Progenitor cell of endocrine pancreas (in vitro differentiated cells): ENCODE results near the gene RNU5B-1. TPM values are rescaled to one million over a fixed set of nuclear protein-coding genes. Genes with fewer than 3 reads are reported as not detected.
A peak's percentile ranks its signal among the peaks of the same experiment; 100 is the strongest.

Experiments used
- DNase-seq: peaks from one replicate; pipeline ENCODE4 v3.0.0; 2021; ENCODE audit warnings: low spot score; ENCODE audit not compliant: unreplicated experiment
- H3K27ac Mint-ChIP-seq: 2 replicates; pipeline ENCODE4 v1.8.0; 2021; ENCODE audit warnings: mild to moderate bottlenecking, moderate library complexity, mixed read lengths
- H3K27me3 Mint-ChIP-seq: 2 replicates; pipeline ENCODE4 v1.8.0; 2021; ENCODE audit warnings: mixed read lengths
- H3K36me3 Mint-ChIP-seq: 2 replicates; pipeline ENCODE4 v1.8.0; 2022; ENCODE audit warnings: mixed read lengths; ENCODE audit not compliant: insufficient read depth
- H3K4me1 Mint-ChIP-seq: 2 replicates; pipeline ENCODE4 v1.8.0; 2021; ENCODE audit warnings: low read depth, mixed read lengths
- H3K4me3 Mint-ChIP-seq: 2 replicates; pipeline ENCODE4 v1.8.0; 2021; ENCODE audit warnings: low read depth, mild to moderate bottlenecking, moderate library complexity, mixed read lengths
- H3K9me3 Mint-ChIP-seq: 2 replicates; pipeline ENCODE4 v1.8.0; 2021; ENCODE audit warnings: low read depth, mixed read lengths
- total RNA-seq: library from RNA; stranded (reverse); gene quantifications from 2 replicates; pipeline ENCODE4 v1.2.1, GENCODE V29; 2021
- TF ChIP-seq, protein P1 (sequence below): fragments of 200-600 bp; sonication (generic); IDR thresholded peaks from one replicate; pipeline ENCODE4 v1.5.0; 2021; ENCODE audit warnings: antibody characterized with exemption, mild to moderate bottlenecking; ENCODE audit not compliant: unreplicated experiment

RNU5B-1 gene
- total RNA-seq, 1 donor from 2014 or later, result 41.3 TPM

GRCh38 chr15:65285291-65286068 lies 19.0 kb upstream of the RNU5B-1 start:
- TF ChIP-seq, protein P1, sequence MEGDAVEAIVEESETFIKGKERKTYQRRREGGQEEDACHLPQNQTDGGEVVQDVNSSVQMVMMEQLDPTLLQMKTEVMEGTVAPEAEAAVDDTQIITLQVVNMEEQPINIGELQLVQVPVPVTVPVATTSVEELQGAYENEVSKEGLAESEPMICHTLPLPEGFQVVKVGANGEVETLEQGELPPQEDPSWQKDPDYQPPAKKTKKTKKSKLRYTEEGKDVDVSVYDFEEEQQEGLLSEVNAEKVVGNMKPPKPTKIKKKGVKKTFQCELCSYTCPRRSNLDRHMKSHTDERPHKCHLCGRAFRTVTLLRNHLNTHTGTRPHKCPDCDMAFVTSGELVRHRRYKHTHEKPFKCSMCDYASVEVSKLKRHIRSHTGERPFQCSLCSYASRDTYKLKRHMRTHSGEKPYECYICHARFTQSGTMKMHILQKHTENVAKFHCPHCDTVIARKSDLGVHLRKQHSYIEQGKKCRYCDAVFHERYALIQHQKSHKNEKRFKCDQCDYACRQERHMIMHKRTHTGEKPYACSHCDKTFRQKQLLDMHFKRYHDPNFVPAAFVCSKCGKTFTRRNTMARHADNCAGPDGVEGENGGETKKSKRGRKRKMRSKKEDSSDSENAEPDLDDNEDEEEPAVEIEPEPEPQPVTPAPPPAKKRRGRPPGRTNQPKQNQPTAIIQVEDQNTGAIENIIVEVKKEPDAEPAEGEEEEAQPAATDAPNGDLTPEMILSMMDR, result no peak

GRCh38 chr15:65286069-65286703 lies 18.3 kb upstream of the RNU5B-1 start:
- Mint-ChIP-seq H3K36me3 (no peaks in the 10 kb centered on the region), H3K27me3 (no peaks in the 10 kb centered on the region), H3K4me3 (peak overlapping the region; percentile 80), H3K27ac (peak overlapping the region; percentile 96), H3K9me3 (no peaks in the 10 kb centered on the region), H3K4me1 (peaks cover 18% of the 10 kb centered on the region)
- peak; percentile 33 for DNase-seq
- TF ChIP-seq, protein P1, result no peak

More at GRCh38 chr15:65285291-65286068, 19.0 kb upstream of the RNU5B-1 start:
- Mint-ChIP-seq H3K36me3 (no peaks in the 10 kb centered on the region), H3K4me1 (peaks cover 18% of the 10 kb centered on the region), H3K27me3 (no peaks in the 10 kb centered on the region), H3K27ac (peak overlapping the region; percentile 96), H3K4me3 (peak overlapping the region; percentile 80), H3K9me3 (no peaks in the 10 kb centered on the region)
- DNase-seq, result no peak

- peak within 1 kb of the TSS; percentile 80 for H3K4me3 Mint-ChIP-seq
- no peaks in the 10 kb centered on the region for H3K27me3 Mint-ChIP-seq
- H3K27ac Mint-ChIP-seq, result peak within 1 kb of the TSS; percentile 96
- no peaks in the 10 kb centered on the region for H3K36me3 Mint-ChIP-seq
- peaks cover 18% of the 10 kb centered on the region for H3K4me1 Mint-ChIP-seq
- peak; percentile 91 for DNase-seq
- TF ChIP-seq, protein P1, result peak; percentile 49
- no peaks in the 10 kb centered on the region for H3K9me3 Mint-ChIP-seq
Measured at GRCh38 chr15:65286704-65287519, 17.6 kb upstream of the RNU5B-1 start, which contains the start of gene PARP16. PARP16 (minus strand) TSS chr15:65286883; CDS start chr15:65286426, 457 bp downstream.

GRCh38 chr15:65287520-65287855 lies 17.0 kb upstream of the RNU5B-1 start:
- H3K4me1 Mint-ChIP-seq, result peaks cover 18% of the 10 kb centered on the region
- no peaks in the 10 kb centered on the region for H3K27me3 Mint-ChIP-seq
- TF ChIP-seq, protein P1, result no peak
- H3K9me3 Mint-ChIP-seq, result no peaks in the 10 kb centered on the region
- peak overlapping the region; percentile 80 for H3K4me3 Mint-ChIP-seq
- no peaks in the 10 kb centered on the region for H3K36me3 Mint-ChIP-seq
- peak overlapping the region; percentile 94 for H3K27ac Mint-ChIP-seq
- no peak for DNase-seq
